Natural killer cell (primary cell): Measurements from ENCODE around the gene ULK1. TPM values are rescaled to one million over a fixed set of nuclear protein-coding genes. Genes with fewer than 3 reads are reported as not detected.

Experiments
- ATAC-seq, 3 donors: fragments of 150-1000 bp in 2 of 3; fragments of 200-7000 bp in 1 of 3; cut with Tn5 transposase; 1 replicate in 1 of 3; 2 replicates in 2 of 3; pipeline ENCODE4 v1.10.0; 2021; ENCODE audit warnings: mild to moderate bottlenecking in 2 of 3, moderate library complexity in 2 of 3
- DNase-seq, 2 donors: peaks; one replicate each; pipeline versions ENCODE4 v3.0.0 to v3.0.0-alpha.2; 2013 to 2021; ENCODE audit warnings: mixed read lengths in 1 of 2
- H3K27ac ChIP-seq: one replicate; pipeline ENCODE4 v1.5.1; 2013; ENCODE audit warnings: mild to moderate bottlenecking, low read length
- H3K27me3 ChIP-seq: one replicate; pipeline ENCODE4 v1.6.1; 2013; ENCODE audit warnings: low read length; ENCODE audit not compliant: control insufficient read depth, insufficient read depth
- H3K36me3 ChIP-seq: one replicate; pipeline ENCODE4 v1.6.1; 2013; ENCODE audit warnings: low read length; ENCODE audit not compliant: control insufficient read depth, insufficient read depth
- H3K4me1 ChIP-seq: one replicate; pipeline ENCODE4 v1.6.1; 2013; ENCODE audit warnings: low read length; ENCODE audit not compliant: control insufficient read depth, insufficient read depth
- H3K4me3 ChIP-seq: one replicate; pipeline ENCODE4 v1.5.1; 2013; ENCODE audit warnings: low read length
- H3K9me3 ChIP-seq: one replicate; pipeline ENCODE4 v1.6.1; 2013; ENCODE audit warnings: low read length; ENCODE audit not compliant: control insufficient read depth, insufficient read depth
- H3K27ac Mint-ChIP-seq, 2 donors: one replicate each; pipeline ENCODE4 v1.8.0; 2022; ENCODE audit warnings: mild to moderate bottlenecking in 2 of 2, mixed read lengths in 2 of 2, moderate library complexity in 1 of 2
- H3K27me3 Mint-ChIP-seq, 2 donors: one replicate each; pipeline ENCODE4 v1.8.0; 2022; ENCODE audit warnings: low read depth in 2 of 2, mixed read lengths in 2 of 2
- H3K36me3 Mint-ChIP-seq: one replicate; pipeline ENCODE4 v1.8.0; 2022; ENCODE audit warnings: mixed read lengths
- H3K4me1 Mint-ChIP-seq, 2 donors: one replicate each; pipeline ENCODE4 v1.8.0; 2022; ENCODE audit warnings: mixed read lengths in 2 of 2
- H3K4me3 Mint-ChIP-seq: one replicate; pipeline ENCODE4 v1.8.0; 2022; ENCODE audit warnings: mild to moderate bottlenecking, moderate library complexity, mixed read lengths
- H3K9me3 Mint-ChIP-seq, 2 donors: one replicate each; pipeline ENCODE4 v1.8.0; 2022; ENCODE audit warnings: mixed read lengths in 2 of 2
- CTCF ChIP-seq: fragments of 200-600 bp; IDR thresholded peaks from one replicate; pipeline ENCODE4 v1.8.0; 2022; ENCODE audit warnings: antibody characterized with exemption
- WGBS: methylation state at CpG from one replicate; pipeline ENCODE4 v1.1.7; 2013; ENCODE audit warnings: missing lambda C conversion rate; ENCODE audit not compliant: insufficient coverage; 5-methylcytosine and 5-hydroxymethylcytosine counted together
- intact Hi-C: fragments of 100-400 bp; cut with micrococcal nuclease; formaldehyde crosslinking; loops from one replicate; pipeline ENCODE4 v1.14.2; 2022
- total RNA-seq, 4 donors: library from RNA; stranded (reverse); fragments of 120-200 nt in 1 of 4; gene quantifications; one replicate each; pipeline versions ENCODE4 v1.2.3 to v1.2.4, GENCODE V29; 2013 to 2022

ULK1 gene
- total RNA-seq, 3 donors from 2014 or later (not counting 1 experiment from before 2014, with no cell fraction given) = 99.1 to 142 (median 123) TPM

DNA sequence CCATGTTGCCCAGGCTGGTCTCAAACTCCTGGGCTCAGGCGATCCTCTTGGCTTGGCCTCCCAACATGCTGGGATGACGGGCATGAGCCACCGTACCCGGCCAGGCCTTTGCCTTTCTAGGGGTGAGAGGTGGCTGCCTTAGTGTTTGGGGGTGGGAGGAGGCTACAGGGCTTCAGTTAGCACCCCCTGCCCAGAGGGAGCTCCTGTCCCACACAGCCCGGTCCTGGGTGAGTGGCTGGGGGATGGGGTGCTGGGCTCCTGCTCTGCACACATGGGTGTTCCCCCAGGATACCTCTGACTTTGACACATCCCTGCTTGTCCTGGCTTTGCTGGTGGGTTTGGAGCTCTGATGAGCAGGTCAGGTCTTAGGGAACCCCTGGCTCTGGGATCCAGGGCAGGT, 9.9 kb downstream of the ULK1 start:
- H3K27ac ChIP-seq = no peak overlapping the region
- Mint-ChIP-seq H3K4me3 (no peak overlapping the region), H3K9me3 (no peaks in the 10 kb centered on the region), H3K27ac (no peak overlapping the region), H3K27me3 (no peaks in the 10 kb centered on the region), H3K4me1 (peaks cover 0 to 28% of the 10 kb centered on the region in 2 donors), H3K36me3 (no peaks in the 10 kb centered on the region)
- 95% methylated on average over 5 of the region's 5 CpGs for WGBS
- H3K27me3 ChIP-seq = no peaks in the 10 kb centered on the region
- no peak for TF ChIP-seq CTCF
- ATAC-seq (no peak), DNase-seq (no peak)
- intact Hi-C loops = no loop called here
- peaks cover 2% of the 10 kb centered on the region for H3K36me3 ChIP-seq
- H3K9me3 ChIP-seq = no peaks in the 10 kb centered on the region
- H3K4me3 ChIP-seq = no peak overlapping the region
- peaks cover 20% of the 10 kb centered on the region for H3K4me1 ChIP-seq

- DNase-seq (no peak), ATAC-seq (no peak)
- intact Hi-C loops = no loop called here
- H3K4me3 Mint-ChIP-seq = no peak overlapping the region
- no peaks in the 10 kb centered on the region for H3K27me3 Mint-ChIP-seq
- WGBS = 89% methylated on average over 13 of the region's 13 CpGs
- no peak overlapping the region for H3K4me3 ChIP-seq
- peaks cover 20% of the 10 kb centered on the region for H3K4me1 ChIP-seq
- H3K27ac Mint-ChIP-seq = peak overlapping the region in 1 of 2 donors; percentile 20
- no peaks in the 10 kb centered on the region for H3K36me3 Mint-ChIP-seq
- no peak overlapping the region for H3K27ac ChIP-seq
- H3K27me3 ChIP-seq = no peaks in the 10 kb centered on the region
- H3K4me1 Mint-ChIP-seq = peaks cover 0 to 27% of the 10 kb centered on the region in 2 donors
- H3K36me3 ChIP-seq = peaks cover 7% of the 10 kb centered on the region
- H3K9me3 Mint-ChIP-seq = no peaks in the 10 kb centered on the region
- no peak for TF ChIP-seq CTCF
- no peaks in the 10 kb centered on the region for H3K9me3 ChIP-seq
Observed at GRCh38 chr12:131905081-131905629, 10.7 kb downstream of the ULK1 start.

GRCh38 chr12:131905630-131906091, 11.2 kb downstream of the ULK1 start:
- intact Hi-C loops = no loop called here
- Histone ChIP-seq H3K4me3 (no peak overlapping the region), H3K9me3 (no peaks in the 10 kb centered on the region), H3K27me3 (no peaks in the 10 kb centered on the region), H3K4me1 (peaks cover 20% of the 10 kb centered on the region), H3K27ac (no peak overlapping the region), H3K36me3 (peaks cover 11% of the 10 kb centered on the region)
- no peak for TF ChIP-seq CTCF
- Mint-ChIP-seq H3K27me3 (no peaks in the 10 kb centered on the region), H3K36me3 (no peaks in the 10 kb centered on the region), H3K27ac (peak overlapping the region in 1 of 2 donors; percentile 20), H3K9me3 (no peaks in the 10 kb centered on the region), H3K4me3 (no peak overlapping the region), H3K4me1 (peaks cover 0 to 24% of the 10 kb centered on the region in 2 donors)
- no peak for DNase-seq
- ATAC-seq = no peak
- WGBS = 76% methylated on average over 15 of the region's 15 CpGs
